Head of caudate nucleus (tissue), 42 donors: Measurements from ENCODE around the gene KASH5.
A peak's percentile ranks its signal among the peaks of the same experiment; 100 is the strongest.

Experiments
- DNase-seq, 42 donors: peaks; one replicate each; pipeline versions ENCODE4 v3.0.0 to v3.0.0-alpha.2; 2020 to 2021; ENCODE audit warnings: mixed read lengths in 7 of 42
- intact Hi-C: fragments of 100-400 bp; cut with DNase I; formaldehyde crosslinking; loops from one replicate; pipeline ENCODE4 v1.15.0; 2022

KASH5 gene

GRCh38 chr19:49430172-49430677 lies 42.2 kb downstream of the KASH5 start:
- intact Hi-C loops, result no loop called here
- DNase-seq, result no peak

DNA sequence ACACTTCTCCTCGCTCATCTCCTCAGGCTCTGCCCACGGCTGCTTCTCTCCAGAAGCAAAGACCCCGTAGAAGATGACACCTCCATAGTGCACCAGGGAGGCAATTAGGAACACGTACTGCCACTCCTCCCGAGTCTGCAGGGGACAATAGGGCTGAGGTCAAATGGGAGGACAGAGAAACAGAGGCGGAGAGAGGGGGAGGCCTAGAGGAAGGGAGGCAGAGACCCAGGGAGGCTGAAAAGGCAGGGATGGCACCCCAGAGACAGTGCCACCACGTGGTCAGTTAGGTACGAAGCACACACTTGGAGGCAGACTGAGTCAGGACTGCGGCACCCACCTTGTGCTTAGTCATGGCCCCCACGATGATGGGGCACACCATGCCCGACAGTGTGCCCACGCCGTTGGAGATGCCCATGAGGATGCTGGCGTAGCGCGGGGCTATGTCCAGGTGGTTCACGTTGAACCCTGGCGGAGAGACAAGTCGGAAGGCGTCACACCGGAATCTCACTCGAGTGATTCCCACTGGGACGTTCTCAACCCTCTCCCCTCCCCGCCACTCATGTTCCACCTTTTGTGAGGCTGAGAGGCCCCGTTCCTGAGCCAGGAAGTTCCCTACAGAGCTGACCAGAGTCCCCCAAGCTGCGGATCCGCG lies 42.8 kb downstream of the KASH5 start:
- no peak for DNase-seq

DNA sequence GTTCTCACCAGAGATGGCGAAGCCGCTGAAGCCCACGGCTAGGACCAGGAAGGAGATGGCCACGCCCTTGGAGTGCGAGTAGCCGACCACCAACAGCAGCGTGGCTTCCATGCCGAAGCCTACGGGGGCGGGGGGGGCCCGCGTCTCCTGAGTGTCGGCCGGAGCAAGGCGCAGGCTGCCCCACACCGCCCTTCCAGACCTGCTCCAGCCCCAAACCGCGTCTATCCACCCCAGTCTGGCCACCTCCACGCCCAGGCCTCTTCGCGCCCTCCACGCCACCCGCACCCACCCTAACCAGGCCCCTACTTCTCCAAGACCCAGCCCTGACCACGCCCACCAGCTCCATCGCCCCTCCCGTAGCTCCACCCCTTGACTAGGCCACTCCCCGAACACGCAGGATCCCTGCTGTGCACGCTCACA lies 43.3 kb downstream of the KASH5 start:
- intact Hi-C loops, result no loop called here
- DNase-seq, result no peak

More for the DNA sequence above, 42.8 kb downstream of the KASH5 start:
- intact Hi-C loops, result no loop called here

- no peak for DNase-seq
- intact Hi-C loops, result no loop called here
Observed at GRCh38 chr19:49432141-49433073, 44.4 kb downstream of the KASH5 start.

- intact Hi-C loops, result no loop called here
- no peak for DNase-seq
Observed at GRCh38 chr19:49433240-49433901, 45.3 kb downstream of the KASH5 start.

GRCh38 chr19:49434907-49435583 lies 47.0 kb downstream of the KASH5 start:
- intact Hi-C loops, result no loop called here

DNA sequence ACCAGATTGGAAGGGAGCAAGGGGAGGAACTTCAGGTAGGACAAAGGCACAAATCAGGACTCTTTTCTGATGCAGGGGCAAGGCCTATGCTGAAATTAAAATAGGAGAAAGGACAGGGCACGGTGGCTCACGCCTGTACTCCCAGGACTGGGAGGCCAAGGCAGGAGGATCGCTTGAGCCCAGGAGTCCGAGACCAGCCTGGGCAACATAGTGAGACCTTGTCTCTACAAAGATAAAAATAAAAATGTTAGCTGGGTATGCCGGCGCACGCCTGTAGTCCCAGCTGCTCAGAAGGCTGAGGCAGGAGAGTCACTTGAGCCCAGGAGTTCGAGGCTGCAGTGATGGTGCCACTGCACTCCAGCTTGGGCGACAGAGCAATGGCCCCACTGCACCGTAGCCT lies 47.6 kb downstream of the KASH5 start:
- DNase-seq, result no peak
- intact Hi-C loops, result no loop called here

More at GRCh38 chr19:49434907-49435583, 47.0 kb downstream of the KASH5 start:
- no peak for DNase-seq

- no peak for DNase-seq
- intact Hi-C loops, result no loop called here
Observed at GRCh38 chr19:49436381-49437017, 48.5 kb downstream of the KASH5 start.

DNA sequence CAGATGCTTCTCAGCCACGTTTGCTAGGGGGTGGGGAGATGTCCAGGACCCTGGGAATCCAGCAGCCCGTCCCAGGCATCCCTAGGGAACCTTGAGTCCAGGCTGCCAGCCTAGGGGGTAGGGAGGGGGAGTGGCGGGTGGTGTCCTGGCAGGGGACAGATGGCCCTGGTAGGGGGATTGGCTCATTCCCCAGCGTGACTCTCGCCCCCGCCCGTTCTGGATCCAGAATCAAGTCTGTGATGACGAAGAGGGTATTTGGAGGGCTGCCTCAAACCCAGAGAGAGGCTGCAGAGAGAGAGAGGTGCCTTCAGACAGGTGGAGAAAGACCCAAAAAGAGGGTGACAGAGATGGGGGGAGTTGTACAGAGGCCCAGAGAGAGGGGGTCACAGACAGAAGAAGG lies 49.2 kb downstream of the KASH5 start:
- intact Hi-C loops, result no loop called here
- DNase-seq, result no peak

DNA sequence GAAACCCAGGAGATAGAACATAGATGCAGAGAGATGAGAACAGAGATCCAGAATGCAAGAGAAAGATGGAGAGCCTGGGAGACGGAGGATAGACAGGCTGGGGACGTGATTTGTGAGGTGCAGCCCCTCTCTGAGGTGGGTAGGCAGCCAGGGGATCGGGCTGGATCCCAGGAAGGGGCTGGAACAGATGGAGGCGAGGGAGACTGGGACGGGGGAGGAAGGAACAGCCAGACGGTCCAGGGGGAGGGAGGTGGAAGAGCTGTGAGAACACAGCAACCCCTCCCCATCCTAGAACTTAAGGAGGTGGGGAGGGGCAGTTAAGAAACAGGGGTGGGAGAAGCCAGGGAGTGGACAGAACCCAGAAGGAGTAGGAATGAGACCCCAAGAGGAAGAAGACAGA lies 50.2 kb downstream of the KASH5 start:
- intact Hi-C loops, result no loop called here
- no peak for DNase-seq

DNA sequence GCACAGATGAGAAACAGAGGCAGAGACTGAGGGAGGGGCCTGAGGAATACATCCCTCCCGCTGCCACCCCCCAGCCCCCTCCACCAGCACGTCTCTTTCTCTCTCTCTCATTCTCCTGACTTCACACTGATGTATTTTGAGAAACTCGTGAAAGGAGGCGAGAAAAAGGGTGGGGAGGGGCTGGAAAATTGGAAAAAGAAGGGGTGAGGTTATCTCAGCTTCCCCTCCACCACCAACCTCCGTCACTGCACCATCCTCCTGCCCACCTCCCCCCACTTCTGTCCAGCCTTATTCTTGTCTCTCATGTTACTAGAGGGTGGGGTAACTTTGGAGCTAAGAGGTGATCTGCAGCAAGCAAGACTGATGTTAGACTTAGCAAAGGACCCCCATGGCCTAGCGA lies 51.8 kb downstream of the KASH5 start:
- intact Hi-C loops, result loop anchor here (5.0 to 10.0 kb wide), 2 partner anchors 48 to 215 kb away; no protein-coding TSS in a partner anchor
- DNase-seq, result no peak

- no peak for DNase-seq
- intact Hi-C loops, result loop anchor here (5.0 to 10.0 kb wide), 2 partner anchors 48 to 216 kb away; no protein-coding TSS in a partner anchor
Observed at GRCh38 chr19:49440439-49441209, 52.6 kb downstream of the KASH5 start.

- intact Hi-C loops, result loop anchor here (5.0 to 10.0 kb wide), 2 partner anchors 49 to 217 kb away; no protein-coding TSS in a partner anchor
- DNase-seq, result no peak
Observed at GRCh38 chr19:49441210-49441959, 53.3 kb downstream of the KASH5 start, which contains the start of gene SLC17A7. Gene SLC17A7, minus strand, starts transcription at chr19:49441527. Its CDS starts 148 bp downstream, at chr19:49441379.

DNA sequence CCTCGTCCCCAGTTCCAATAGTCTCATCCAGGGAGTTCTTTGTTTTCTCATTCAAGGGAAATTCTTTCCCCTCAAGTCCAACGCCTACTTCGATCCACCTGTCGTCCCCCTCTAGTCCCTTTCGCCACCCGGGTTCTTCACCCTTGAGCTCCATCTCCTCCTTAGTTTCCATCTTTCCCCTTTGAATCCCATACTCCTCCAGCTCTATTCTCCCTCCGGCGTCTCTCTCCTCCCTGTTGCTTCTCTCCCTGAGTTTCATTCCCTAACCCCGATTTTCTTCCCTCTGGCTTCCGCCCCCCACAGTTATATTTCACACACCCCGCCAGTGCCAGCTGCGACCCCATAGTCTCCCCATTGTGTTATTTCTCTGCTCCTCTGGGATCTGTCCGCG lies 53.9 kb downstream of the KASH5 start:
- no peak for DNase-seq
- intact Hi-C loops, result loop anchor here (5.0 to 10.0 kb wide), 2 partner anchors 50 to 217 kb away; no protein-coding TSS in a partner anchor

GRCh38 chr19:49442354-49442753 lies 54.3 kb downstream of the KASH5 start:
- intact Hi-C loops, result loop anchor here (5.0 to 10.0 kb wide), 2 partner anchors 50 to 218 kb away; no protein-coding TSS in a partner anchor

GRCh38 chr19:49442771-49443365 lies 54.8 kb downstream of the KASH5 start:
- intact Hi-C loops, result loop anchor here (5.0 to 10.0 kb wide), 2 partner anchors 51 to 218 kb away; no protein-coding TSS in a partner anchor
- DNase-seq, result peak in 38 of 42 donors; percentile 8 to 70 (median 32)

More at GRCh38 chr19:49442354-49442753, 54.3 kb downstream of the KASH5 start:
- no peak for DNase-seq
